Measurements from ENCODE around the gene CSRP1.

CSRP1 gene

DNA sequence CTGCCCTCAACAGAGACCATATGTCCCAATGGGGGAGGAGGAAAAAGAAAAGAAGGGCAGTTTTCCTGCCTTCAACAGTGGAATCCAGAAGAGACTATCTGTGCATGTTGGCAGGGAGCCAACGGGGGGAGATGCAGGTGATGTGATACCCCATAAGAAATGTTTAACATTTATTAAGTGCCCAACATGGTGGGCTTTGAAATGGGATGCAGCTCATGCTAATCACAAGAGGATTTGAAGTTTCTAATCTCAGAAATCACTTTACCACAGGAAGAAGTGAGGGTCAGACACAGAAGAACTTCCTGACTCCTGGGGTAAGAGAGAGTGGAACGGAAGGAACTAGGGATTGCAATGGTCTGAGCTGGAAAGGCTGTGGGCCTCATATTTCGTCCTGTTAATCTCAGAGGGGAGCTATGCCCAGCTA is 16.2 kb downstream of the CSRP1 start:
- Histone ChIP-seq H3K4me1 (ENCODE audit: control insufficient read depth, insufficient read depth, low read length) (peaks cover 63% of the 10 kb centered on the region), H3K9ac (ENCODE audit: low read length) (no peak overlapping the region), H3K4me3 (ENCODE audit: low read length) (no peak overlapping the region), H3K36me3 (ENCODE audit: control insufficient read depth, insufficient read depth, low read length, severe bottlenecking) (peaks cover 13% of the 10 kb centered on the region), H3K9me3 (ENCODE audit: control insufficient read depth, low read length) (no peaks in the 10 kb centered on the region), H3K27me3 (replicated peaks; ENCODE audit: control insufficient read depth, insufficient read depth, low read length) (no peaks in the 10 kb centered on the region)
- no peak for DNase-seq (ENCODE audit: low read depth)

DNA sequence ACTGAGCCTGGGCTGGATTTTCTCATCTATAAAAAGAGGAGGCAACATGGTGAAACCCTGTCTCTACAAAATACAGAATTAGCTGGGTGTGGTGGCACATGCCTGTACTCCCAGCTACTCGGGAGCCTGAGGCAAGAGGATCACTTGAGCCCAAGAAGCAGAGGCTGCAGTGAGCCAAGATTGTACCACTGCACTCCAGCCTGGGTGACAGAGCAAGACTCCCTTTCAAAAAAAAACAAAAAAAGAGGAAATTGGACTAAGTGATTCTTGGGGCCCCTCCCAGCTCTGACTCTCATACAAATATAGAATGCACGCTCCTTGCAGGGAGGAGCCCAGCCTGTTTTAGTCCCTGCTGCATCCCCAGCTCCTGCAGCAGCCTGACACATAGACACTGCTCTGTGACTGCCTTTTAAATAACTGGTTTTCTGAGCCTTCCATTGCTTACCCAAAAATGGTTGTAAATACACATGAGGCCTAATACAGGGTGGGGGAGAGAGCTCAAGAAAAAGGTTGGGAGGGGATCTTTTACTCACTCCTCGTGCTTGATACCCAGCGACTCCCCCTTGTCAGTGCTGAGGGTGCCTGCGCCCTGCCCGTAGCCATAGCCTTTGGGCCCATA is 17.2 kb downstream of the CSRP1 start:
- no peak for DNase-seq (ENCODE audit: low read depth)
- no peaks in the 10 kb centered on the region for H3K9me3 ChIP-seq (ENCODE audit: control insufficient read depth, low read length)
- peaks cover 14% of the 10 kb centered on the region for H3K36me3 ChIP-seq (ENCODE audit: control insufficient read depth, insufficient read depth, low read length, severe bottlenecking)
- no peak overlapping the region for H3K4me3 ChIP-seq (ENCODE audit: low read length)
- peak overlapping the region; percentile 41 for H3K9ac ChIP-seq (ENCODE audit: low read length)
- H3K27me3 ChIP-seq (replicated peaks; ENCODE audit: control insufficient read depth, insufficient read depth, low read length): no peaks in the 10 kb centered on the region
- H3K4me1 ChIP-seq (ENCODE audit: control insufficient read depth, insufficient read depth, low read length): peaks cover 53% of the 10 kb centered on the region

DNA sequence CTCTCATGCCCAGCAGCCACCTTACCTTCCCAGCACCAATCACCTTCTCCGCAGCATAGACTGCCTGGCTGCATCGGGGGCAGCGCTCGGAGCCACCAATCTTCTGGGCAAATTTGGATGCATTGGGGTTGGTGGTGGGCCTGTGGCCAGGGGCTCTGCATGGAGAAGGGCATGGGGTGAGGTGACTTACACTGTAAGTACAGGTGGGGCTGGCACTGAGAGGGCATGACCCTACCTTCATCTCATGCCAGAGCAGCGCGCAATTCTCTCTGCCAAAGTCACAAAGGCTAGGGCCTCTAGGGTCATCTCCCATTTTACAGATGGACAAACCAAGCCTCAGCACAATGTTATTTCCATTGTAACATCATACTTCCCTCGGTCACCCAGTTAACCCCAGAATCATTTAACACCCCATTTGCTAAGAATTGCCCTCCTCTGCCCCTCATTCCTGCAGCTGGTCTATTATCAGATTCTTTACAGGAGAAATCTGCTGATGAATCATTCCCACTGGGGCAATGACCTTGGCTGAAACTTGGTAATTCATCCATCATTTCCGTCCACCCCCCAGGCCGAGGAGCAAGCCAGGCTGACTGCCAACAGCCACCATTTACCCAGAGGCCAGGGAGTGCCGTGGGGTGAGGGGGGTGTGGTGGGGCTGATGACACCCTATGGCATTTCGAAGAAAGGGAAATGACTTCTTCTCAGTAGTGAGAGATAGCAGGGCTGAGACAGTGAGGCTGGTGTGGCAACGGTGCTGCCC is 17.9 kb downstream of the CSRP1 start:
- H3K9me3 ChIP-seq (ENCODE audit: control insufficient read depth, low read length): no peaks in the 10 kb centered on the region
- H3K36me3 ChIP-seq (ENCODE audit: control insufficient read depth, insufficient read depth, low read length, severe bottlenecking): peaks cover 22% of the 10 kb centered on the region
- no peak overlapping the region for H3K4me3 ChIP-seq (ENCODE audit: low read length)
- peaks cover 46% of the 10 kb centered on the region for H3K4me1 ChIP-seq (ENCODE audit: control insufficient read depth, insufficient read depth, low read length)
- no peaks in the 10 kb centered on the region for H3K27me3 ChIP-seq (replicated peaks; ENCODE audit: control insufficient read depth, insufficient read depth, low read length)
- DNase-seq (ENCODE audit: low read depth): peak; percentile 88
- H3K9ac ChIP-seq (ENCODE audit: low read length): peak overlapping the region; percentile 41

DNA sequence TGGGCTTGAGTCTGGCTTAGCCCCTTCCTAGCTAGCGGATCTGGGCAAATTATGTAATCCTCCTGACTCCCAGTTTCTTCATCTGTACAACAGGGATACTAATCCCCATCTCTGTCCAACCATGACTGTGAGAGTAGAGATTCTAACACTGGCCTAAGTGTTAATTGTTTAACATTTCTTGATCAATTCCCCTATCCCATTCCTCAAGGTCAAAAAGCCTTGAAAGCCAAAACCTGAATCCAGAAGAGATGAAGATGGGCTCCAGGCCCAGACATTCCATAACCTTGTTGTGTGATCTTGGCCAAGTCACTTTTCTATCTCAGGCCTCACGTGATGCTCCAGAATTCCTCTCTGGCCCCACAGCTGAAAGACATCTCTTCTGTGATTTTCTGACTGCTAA is 19.2 kb downstream of the CSRP1 start:
- Histone ChIP-seq H3K27me3 (replicated peaks; ENCODE audit: control insufficient read depth, insufficient read depth, low read length) (no peaks in the 10 kb centered on the region), H3K4me3 (ENCODE audit: low read length) (no peak overlapping the region), H3K9me3 (ENCODE audit: control insufficient read depth, low read length) (no peaks in the 10 kb centered on the region), H3K4me1 (ENCODE audit: control insufficient read depth, insufficient read depth, low read length) (peaks cover 41% of the 10 kb centered on the region), H3K9ac (ENCODE audit: low read length) (no peak overlapping the region), H3K36me3 (ENCODE audit: control insufficient read depth, insufficient read depth, low read length, severe bottlenecking) (peaks cover 29% of the 10 kb centered on the region)
- DNase-seq (ENCODE audit: low read depth): no peak

DNA sequence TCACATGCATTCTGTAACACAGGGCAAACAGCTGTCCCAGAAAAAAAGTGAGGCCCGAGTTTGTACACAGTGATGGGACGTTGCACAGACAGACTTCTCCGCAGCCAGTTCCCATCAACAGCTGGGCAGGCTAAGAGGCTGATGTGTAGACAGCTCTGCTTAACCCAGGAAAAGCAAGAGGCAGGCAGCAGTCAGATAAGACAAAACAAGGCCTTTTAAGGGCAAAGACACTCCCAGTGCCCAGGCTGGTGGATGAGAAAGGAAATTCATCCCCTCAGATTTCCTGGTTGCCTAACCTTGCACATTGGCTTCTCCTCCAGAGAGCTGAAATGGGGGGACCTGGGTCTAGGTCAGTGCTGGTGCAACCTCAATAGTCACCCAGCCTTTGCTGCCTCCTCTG is 20.7 kb downstream of the CSRP1 start:
- Histone ChIP-seq H3K4me1 (ENCODE audit: control insufficient read depth, insufficient read depth, low read length) (peaks cover 42% of the 10 kb centered on the region), H3K36me3 (ENCODE audit: control insufficient read depth, insufficient read depth, low read length, severe bottlenecking) (peaks cover 29% of the 10 kb centered on the region), H3K9me3 (ENCODE audit: control insufficient read depth, low read length) (no peaks in the 10 kb centered on the region), H3K9ac (ENCODE audit: low read length) (no peak overlapping the region), H3K4me3 (ENCODE audit: low read length) (no peak overlapping the region), H3K27me3 (replicated peaks; ENCODE audit: control insufficient read depth, insufficient read depth, low read length) (no peaks in the 10 kb centered on the region)
- no peak for DNase-seq (ENCODE audit: low read depth)

DNA sequence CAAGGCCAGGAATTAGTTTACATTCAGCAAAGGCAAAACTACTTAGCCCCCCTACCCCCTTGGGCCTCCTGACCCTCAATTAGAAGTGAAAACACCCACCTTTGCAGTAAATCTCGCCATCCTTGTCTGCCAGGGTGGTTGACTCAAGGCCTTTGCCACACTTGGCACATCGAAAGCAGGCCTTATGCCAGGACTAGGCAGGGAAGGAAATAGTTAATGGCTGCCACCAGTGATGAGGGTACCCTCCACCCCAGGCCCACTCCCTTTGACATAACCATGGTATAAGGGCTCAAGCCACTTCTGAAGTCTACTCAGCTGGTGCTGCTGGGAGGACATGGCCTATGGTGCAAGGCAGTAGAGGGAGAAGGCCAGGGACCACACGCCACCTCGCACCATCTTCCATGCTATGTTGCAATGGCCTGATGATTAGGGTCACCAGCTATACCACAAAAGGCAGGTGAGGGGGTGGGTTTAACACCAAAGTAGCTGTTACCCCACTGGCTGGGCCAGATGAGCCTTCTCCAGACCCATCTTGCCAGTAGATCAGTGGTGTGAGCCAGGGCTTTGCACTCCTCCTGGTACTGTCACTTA is 21.6 kb downstream of the CSRP1 start:
- no peak overlapping the region for H3K9ac ChIP-seq (ENCODE audit: low read length)
- no peak for DNase-seq (ENCODE audit: low read depth)
- no peaks in the 10 kb centered on the region for H3K27me3 ChIP-seq (replicated peaks; ENCODE audit: control insufficient read depth, insufficient read depth, low read length)
- no peaks in the 10 kb centered on the region for H3K9me3 ChIP-seq (ENCODE audit: control insufficient read depth, low read length)
- H3K4me3 ChIP-seq (ENCODE audit: low read length): no peak overlapping the region
- H3K4me1 ChIP-seq (ENCODE audit: control insufficient read depth, insufficient read depth, low read length): peaks cover 37% of the 10 kb centered on the region
- H3K36me3 ChIP-seq (ENCODE audit: control insufficient read depth, insufficient read depth, low read length, severe bottlenecking): peaks cover 29% of the 10 kb centered on the region

DNA sequence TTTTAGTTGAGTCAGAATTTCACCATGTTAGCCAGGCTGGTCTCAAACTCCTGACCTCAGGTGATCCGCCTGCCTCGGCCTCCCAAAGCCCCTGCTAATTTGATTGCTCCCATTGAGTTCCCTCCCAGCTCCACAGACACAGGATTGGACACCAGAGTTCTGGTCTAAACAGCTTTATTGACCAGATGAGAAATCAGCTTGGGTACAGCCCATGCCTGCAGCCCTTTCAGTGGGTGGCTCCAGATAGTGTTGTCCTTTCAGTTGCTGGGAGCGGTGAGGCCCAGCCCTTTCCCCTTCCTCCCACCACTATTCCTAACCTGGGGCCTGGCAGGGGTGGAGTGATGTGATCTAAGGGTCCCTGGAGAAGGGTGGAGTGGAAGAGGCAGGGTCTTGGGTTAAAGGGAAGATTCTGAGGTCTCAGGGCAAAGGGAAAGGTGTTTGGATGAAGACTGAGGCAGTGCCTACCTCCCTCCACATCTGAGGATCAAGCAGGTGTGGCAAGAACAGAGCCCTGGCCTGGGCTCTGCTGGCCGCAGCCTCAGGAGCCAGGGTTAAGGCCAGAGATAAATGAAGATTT is 23.5 kb downstream of the CSRP1 start:
- H3K4me3 ChIP-seq (ENCODE audit: low read length): no peak overlapping the region

DNA sequence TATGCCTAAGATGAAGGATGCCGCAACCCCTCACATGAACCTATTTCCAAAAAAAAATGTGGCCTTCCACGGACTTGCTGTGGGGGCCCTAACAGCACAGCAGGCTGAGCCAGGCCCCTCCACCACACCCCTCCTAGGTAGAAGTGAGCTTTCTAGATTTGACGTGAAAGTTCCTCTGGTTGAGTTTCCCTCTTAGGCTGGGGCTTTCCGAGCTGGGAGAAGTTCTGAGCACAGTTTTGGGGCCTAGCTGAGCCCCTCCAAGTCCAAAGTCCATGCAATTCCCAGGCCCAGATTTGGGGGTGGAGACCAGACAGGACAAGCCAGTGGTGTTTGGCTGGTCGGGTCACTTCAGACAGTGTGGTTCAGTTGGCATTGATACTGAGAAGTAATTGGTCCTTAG is 24.2 kb downstream of the CSRP1 start:
- Histone ChIP-seq H3K9me3 (ENCODE audit: control insufficient read depth, low read length) (no peaks in the 10 kb centered on the region), H3K27me3 (replicated peaks; ENCODE audit: control insufficient read depth, insufficient read depth, low read length) (no peaks in the 10 kb centered on the region), H3K4me1 (ENCODE audit: control insufficient read depth, insufficient read depth, low read length) (peaks cover 16% of the 10 kb centered on the region), H3K36me3 (ENCODE audit: control insufficient read depth, insufficient read depth, low read length, severe bottlenecking) (peaks cover 29% of the 10 kb centered on the region), H3K9ac (ENCODE audit: low read length) (no peak overlapping the region), H3K4me3 (ENCODE audit: low read length) (no peak overlapping the region)
- no peak for DNase-seq (ENCODE audit: low read depth)

More for the DNA sequence above, 23.5 kb downstream of the CSRP1 start:
- Histone ChIP-seq H3K4me1 (ENCODE audit: control insufficient read depth, insufficient read depth, low read length) (peaks cover 23% of the 10 kb centered on the region), H3K36me3 (ENCODE audit: control insufficient read depth, insufficient read depth, low read length, severe bottlenecking) (peaks cover 29% of the 10 kb centered on the region), H3K9me3 (ENCODE audit: control insufficient read depth, low read length) (no peaks in the 10 kb centered on the region), H3K9ac (ENCODE audit: low read length) (no peak overlapping the region), H3K27me3 (replicated peaks; ENCODE audit: control insufficient read depth, insufficient read depth, low read length) (no peaks in the 10 kb centered on the region)
- no peak for DNase-seq (ENCODE audit: low read depth)

DNA sequence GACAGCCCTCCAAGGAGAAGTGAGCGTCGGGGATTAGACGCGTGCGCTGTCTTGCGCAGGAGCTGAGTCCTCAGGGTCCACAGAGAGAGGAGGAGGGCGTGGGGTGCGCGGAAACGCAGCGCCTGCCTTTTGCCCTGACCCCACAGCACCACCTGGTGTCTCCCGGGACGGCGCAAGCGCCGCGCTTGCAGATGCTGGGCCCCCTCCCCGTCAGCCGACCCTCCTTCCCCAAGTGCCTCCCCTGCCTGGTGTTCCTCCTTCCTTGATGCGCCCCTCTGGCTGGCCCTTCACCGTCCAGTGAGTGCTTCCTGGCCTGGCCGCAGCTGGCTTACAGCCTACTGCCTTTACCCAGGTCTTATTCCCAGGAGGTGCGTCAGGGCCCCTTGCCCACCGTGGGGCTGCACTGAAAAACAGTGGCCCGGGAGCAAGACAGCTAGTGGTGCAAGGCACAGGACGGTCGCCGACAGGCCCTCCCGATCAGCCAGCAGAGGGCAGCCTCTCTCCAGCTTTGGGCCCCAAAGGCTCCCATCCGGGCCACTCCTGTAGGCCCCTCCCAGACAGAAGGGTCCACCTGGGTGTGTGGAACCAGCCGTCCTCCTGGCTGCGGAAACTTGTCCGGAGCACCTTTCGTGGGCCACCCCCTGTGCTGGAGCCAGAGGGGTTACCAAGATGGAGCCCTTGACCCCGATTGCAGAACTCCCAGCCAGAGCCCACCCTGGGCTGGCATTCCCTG is 25.0 kb downstream of the CSRP1 start:
- Histone ChIP-seq H3K27me3 (replicated peaks; ENCODE audit: control insufficient read depth, insufficient read depth, low read length) (no peaks in the 10 kb centered on the region), H3K9ac (ENCODE audit: low read length) (peak overlapping the region; percentile 54), H3K9me3 (ENCODE audit: control insufficient read depth, low read length) (no peaks in the 10 kb centered on the region), H3K36me3 (ENCODE audit: control insufficient read depth, insufficient read depth, low read length, severe bottlenecking) (peaks cover 25% of the 10 kb centered on the region), H3K4me1 (ENCODE audit: control insufficient read depth, insufficient read depth, low read length) (peaks cover 16% of the 10 kb centered on the region), H3K4me3 (ENCODE audit: low read length) (peak overlapping the region; percentile 50)
- DNase-seq (ENCODE audit: low read depth): peak; percentile 87

DNA sequence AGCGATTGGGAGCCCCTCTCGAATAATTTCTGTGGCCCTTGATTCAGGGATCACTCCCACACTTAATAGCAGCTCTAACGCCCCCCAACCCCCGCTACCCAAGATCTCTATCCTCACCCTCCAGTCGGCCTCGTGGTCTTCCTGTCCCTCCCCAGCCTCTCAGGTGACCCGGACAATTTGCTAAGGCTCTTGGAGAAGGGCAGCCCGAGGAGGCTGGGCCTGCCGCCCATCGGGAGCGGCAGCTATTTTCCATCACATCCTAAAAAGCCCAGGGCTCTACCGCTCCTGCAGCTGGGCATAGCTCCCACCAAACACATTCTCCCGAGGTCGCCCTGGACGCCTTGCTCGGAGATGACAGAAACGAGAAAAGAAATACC is 25.9 kb downstream of the CSRP1 start:
- H3K36me3 ChIP-seq (ENCODE audit: control insufficient read depth, insufficient read depth, low read length, severe bottlenecking): peaks cover 23% of the 10 kb centered on the region
- no peaks in the 10 kb centered on the region for H3K27me3 ChIP-seq (replicated peaks; ENCODE audit: control insufficient read depth, insufficient read depth, low read length)
- DNase-seq (ENCODE audit: low read depth): no peak

More for the DNA sequence above, 25.9 kb downstream of the CSRP1 start:
- Histone ChIP-seq H3K4me1 (ENCODE audit: control insufficient read depth, insufficient read depth, low read length) (peaks cover 25% of the 10 kb centered on the region), H3K9me3 (ENCODE audit: control insufficient read depth, low read length) (no peaks in the 10 kb centered on the region), H3K4me3 (ENCODE audit: low read length) (peak overlapping the region; percentile 50), H3K9ac (ENCODE audit: low read length) (peak overlapping the region; percentile 54)
